ENCODE results near the gene C3.

Gene C3

DNA sequence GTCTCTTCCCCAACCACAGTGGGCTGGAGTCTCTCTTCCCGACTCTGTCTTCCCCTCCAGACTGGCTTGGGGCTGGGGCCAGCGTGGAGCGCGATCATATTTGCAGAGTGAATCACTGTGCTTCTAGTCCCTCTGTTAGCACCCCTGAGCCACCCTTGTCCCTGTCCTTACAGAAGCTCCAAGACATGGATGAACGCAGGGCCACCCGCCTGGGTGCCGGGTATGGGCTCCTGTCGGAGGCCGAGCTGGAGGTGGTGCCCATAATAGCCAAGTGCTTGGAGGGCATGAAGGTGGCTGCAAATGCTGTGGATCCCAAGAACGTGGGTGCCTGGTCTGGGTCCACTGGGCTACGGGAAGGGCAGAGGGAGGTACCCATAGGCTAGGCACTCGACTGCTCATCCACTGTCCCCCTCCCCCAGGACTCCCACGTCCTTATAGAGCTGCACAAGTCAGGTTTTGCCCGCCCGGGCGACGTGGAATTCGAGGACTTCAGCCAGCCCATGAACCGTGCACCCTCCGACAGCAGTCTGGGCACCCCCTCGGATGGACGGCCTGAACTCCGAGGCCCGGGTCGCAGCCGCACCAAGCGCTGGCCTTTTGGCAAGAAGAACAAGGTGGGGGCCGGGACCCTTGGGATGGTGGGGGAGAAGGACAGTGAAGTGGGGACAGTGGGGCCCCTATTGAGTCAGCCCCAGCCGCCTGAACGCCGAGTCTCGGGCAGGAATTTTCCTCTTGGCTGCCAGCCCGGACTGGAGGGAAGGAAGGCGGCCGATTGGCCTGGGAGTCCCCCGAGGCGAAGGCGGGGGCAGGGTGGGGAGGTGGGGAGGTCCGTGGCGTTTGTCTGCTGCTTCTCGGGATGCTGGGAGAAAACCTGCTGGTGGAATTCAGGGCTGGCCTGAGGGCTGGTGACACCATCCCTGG, 24.2 kb upstream of the C3 start:
- no peak for DNase-seq (ENCODE audit: low read depth)

DNA sequence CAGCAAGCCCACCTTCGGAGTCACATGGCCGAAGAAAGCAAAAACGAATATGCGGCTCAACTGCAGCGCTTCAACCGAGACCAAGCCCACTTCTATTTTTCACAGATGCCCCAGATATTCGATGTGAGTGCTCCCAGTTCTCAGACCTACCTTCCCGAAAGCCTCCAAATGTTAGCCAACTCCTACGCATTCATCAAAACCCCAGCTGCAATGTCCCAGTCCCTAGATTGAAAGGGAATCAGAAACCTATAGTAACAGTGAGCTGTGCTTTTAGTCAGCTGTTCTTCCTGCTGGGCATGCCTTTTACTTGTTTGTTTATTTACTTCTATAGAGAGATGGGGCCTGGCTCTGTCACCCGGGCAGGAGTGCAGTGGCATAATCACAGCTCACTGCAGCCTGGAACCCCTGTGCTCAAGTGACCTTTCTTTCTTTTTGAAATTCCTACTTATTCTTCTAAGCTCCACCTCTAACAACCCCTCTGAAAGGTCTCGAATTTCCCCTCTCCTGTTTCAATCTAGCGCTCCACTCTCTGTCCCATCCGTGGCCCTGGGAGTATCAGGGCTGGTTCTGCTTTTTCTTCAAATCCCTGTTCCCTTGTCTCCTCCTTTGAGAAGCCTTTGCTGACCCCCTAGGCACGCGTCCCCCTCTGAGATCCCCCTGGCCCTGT, 23.4 kb upstream of the C3 start:
- DNase-seq (ENCODE audit: low read depth): no peak

DNA sequence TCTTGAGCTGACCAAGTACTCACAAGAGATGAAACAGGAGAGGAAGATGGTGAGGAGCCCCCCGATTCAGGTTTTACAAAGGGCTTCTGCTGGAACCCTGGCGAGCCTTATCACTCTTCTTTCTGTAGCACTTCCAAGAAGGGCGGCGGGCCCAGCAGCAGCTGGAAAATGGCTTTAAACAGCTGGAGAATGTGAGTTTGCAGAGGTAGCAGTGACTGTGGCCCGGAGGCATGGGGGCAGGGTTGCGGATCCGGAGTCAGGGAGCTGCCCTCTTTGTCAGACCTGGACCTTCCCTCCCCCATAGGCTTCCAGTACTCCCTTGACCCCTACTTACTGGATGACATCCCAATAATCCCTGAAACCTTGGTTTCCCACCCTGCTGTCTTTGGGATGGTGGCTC, 22.6 kb upstream of the C3 start:
- DNase-seq (ENCODE audit: low read depth): no peak

DNA sequence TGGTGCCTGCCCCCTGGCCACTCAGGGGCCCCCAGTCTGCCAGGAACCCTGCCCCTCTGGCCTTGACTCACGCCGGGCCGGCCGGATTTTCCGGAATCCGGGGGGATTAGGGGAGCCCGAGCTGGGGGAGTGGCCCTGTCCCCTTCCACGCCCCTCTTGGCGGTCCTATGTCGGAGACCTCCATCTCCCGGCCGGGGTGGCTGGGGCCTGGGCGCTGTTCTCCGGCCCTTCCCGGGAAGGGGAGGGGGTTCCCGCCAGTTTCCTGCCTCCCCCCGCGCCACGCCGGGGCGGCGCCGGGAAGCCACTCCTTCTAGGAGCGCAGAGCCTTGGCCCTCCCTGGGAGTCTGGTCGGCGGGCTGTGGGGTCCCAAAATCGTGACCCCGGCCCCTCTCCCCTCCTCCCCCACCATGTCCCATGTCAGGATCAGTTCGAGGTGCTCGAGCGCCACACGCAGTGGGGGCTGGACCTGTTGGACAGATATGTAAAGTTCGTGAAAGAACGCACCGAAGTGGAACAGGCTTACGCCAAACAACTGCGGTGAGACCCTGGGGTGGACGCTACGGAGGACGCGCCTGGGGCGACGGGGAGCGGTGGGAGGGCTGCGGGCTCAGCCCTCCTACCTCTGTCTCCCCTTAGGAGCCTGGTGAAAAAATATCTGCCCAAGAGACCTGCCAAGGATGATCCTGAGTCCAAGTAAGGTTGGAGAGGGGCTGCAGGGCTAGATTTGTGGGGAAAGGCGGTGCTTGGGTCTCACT, 20.3 kb upstream of the C3 start:
- DNase-seq (ENCODE audit: low read depth): no peak

DNA sequence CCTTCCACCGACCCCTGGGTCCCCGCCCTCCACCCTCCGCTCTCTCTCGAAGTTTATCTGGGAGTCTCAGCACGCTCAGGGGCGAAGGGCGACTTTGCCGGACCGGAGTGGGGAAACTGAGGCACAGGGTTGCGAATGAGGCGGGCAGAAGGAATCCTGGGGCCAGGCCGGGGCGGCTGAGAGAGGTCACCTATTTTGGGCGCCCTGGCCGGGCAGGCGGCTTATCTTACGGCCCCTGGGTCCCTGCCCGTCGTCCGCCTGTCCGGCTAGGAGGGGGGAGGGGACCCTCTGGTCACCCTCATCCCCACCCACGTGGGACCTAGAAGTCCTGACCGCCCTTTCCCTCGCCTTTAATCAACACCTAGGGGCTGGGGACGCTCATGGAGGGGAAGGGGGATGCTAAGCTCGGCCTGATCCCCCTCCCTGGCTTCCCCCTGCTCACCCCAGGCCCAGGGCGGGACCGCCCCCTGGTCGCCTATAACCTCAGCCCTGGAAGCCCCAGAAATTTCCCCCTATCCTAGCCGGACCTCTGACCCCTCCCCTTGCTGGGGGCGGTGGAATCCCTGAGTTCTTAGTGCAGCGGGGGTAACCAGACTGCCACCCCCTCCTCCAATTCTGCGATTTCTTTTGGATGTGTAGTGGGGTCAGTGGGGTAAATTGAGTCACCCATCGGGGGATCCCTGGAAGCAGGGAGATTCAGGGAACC, 19.6 kb upstream of the C3 start:
- no peak for DNase-seq (ENCODE audit: low read depth)

DNA sequence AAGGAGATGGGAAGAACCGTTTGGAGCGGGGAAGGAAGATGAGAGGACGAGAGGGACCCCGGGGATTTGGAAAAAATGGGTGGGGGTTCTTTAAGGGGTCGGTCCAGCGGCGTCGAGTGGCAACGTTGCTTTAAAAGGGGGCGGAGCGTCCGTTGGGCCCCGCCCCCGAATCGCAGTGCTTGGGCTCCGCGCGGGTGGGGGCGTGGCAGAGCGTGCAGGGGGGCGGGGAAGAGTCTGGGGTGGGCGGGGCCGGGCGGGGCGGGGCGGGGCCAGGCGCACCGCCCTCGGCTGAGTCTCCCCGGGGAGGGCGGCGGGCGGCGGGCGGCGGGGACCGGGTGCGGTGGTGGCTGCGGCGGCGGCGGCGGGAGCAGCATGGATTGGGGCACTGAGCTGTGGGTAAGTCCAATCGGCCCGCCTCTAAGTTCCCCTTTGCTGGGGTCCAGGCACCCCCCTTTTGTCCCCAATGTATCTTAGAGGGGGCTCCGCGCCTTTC, 19.0 kb upstream of the C3 start, which contains the start of gene TRIP10:
Gene TRIP10 (plus strand): TSS at position 291 of the 493 bp plus-strand sequence. CDS start 82 bp downstream, at position 373.
- DNase-seq (ENCODE audit: low read depth): peak; percentile 66

DNA sequence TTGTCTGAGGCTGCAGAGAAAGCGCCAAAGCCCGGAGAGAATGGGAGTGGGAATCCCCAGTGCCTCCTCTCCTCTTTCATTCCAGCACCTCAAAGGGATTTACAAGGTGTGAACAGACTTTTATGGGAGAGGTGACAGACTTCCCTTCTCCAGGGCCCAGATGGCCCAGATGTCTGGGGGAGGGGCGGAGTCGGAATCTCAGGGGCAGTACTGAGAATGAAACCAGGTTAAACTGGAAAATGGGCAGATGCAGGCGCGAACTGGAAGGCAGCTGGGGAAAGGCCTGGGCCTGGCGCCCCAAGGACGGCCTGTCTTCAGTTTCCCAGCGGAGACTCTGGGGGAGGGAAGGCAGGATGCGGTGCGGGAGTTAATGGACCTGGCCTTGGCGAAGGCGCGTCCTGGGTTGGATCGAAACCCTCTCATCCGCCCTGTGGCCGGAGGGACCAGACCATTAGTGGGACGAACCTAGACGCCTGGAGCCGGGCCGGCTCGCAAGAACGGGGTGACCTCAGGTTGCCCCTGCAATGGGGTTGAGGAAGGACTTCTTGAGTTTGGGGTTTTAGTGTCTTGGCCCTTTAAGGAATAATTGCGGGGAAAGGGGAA, 18.4 kb upstream of the C3 start:
- DNase-seq (ENCODE audit: low read depth): no peak

DNA sequence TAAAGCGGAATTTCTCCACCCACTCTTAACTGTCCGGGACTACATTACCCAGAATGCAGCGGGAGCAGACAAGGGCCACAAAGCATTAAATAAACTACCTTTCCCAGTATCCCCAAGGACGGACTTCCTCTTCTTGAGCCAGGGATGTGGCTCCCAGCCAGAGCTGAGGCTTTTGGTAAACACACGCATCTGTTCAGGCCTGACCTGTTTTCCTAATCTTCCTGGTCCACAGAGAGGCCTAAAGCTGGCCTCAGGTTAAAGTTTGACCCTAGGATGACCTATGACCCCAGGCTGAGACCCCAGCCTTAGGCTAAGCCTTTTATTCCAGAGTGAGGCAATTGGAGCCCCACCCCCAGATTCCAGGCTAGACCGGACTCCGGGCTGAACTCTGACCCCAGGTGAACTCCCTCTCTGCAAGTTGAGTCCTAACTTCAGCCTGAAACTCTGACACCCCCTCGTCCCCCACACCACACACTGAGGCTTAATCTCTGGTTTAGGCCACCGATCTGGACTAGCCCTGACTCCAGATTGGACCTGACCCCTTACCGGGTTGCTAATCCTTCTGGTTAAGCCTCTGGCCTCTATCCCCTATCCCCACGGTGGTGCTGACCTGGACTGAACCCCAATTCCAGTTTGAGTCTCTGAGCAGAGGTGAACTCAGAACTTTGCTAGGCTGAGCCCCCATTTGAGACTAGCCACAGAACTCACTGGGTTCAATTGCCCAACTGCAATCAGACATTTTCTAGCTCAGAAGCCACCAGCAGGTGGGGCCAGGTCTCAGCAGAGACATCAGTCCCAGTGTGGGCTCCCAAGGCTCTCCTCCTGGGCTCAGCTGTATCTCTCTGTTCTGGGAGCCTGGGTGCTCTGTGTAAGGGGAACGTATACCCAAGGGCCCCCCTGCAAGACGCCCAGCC, 17.7 kb upstream of the C3 start:
- peak; percentile 55 for DNase-seq (ENCODE audit: low read depth)

DNA sequence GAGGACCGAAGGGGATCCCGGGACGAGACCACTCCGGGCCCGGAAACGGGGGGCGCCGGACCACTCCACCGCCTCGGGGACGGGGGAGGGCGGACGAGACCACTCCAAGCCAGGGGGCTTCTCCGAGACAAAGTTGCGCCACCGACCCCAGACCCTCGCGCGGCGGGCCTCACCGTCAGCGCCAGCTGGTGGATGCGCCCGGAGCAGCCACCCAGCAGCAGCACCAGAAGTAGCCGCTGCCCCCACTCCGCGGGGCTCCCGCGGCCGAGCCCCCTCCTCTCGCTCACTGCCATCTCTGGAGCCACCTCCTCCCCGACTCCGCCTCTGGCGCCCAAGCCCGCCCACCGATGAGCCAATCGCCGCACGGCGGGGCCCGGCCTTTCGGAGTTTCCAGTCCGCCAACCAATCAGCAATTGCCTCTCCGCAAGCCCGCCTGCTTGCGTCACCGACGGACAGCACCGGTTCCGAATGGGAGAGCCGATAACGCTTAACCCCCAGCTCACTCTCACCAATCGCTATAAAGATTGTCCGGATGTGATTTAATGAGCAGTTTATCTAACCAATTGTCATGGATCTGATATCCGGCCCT, 16.9 kb upstream of the C3 start, which contains the start of gene GPR108:
Gene GPR108 (minus strand): TSS at position 297 of the 589 bp plus-strand sequence. CDS start 4 bp downstream, at position 293.
- peak; percentile 99 for DNase-seq (ENCODE audit: low read depth)

DNA sequence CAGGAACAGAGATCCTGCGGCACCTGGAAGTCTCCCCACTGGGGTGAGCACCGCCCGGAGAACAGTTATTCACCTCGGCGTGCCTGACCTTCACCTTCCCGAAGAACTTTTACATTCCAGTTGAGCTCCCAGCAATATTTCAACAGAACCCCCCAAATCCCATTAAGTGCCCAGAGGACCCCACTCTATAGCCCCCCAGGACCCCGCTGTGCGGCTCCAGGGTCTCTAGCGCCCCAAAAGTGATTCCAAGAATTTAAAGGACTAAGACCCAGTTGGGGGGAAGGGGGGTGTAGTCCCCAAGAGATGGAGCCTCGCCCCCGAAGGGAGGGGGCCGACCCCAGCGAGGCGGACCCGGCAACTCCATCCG, 16.4 kb upstream of the C3 start:
- DNase-seq (ENCODE audit: low read depth): no peak

DNA sequence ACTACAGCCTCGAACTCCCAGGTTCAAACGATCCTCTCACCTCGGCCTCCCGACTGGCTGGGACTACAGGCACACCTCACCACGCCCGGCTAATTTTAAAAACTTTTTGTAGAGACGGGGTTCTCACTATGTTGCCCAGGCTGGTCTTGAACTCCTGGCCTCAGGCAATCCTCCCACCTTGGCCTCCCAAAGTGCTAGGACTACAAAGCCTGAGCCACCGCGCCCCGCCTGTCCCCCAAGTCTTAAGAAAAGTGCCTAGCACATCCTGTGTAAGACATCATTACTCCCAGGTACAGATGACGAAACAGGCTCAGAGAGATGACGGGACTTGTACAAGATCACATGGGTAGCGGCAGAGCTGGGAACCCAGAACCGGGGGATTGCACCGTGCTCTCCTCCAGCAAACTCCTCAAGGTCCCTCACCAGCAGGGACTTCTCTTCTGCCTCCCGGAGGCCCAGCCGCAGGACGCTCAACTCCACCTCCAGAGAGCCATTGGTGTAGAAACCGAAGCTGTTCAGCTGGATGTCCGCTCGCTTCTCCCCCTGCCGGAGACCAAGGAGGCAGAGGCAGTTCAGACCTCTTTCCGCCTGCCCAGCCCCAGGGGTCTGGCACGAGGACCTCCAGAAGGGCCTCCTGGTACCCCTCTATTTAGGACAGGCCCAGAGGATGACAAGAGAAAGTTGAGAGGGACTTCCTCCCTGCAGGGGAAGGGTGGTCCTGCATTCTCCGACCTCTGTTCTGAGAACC, 15.9 kb upstream of the C3 start:
- no peak for DNase-seq (ENCODE audit: low read depth)

DNA sequence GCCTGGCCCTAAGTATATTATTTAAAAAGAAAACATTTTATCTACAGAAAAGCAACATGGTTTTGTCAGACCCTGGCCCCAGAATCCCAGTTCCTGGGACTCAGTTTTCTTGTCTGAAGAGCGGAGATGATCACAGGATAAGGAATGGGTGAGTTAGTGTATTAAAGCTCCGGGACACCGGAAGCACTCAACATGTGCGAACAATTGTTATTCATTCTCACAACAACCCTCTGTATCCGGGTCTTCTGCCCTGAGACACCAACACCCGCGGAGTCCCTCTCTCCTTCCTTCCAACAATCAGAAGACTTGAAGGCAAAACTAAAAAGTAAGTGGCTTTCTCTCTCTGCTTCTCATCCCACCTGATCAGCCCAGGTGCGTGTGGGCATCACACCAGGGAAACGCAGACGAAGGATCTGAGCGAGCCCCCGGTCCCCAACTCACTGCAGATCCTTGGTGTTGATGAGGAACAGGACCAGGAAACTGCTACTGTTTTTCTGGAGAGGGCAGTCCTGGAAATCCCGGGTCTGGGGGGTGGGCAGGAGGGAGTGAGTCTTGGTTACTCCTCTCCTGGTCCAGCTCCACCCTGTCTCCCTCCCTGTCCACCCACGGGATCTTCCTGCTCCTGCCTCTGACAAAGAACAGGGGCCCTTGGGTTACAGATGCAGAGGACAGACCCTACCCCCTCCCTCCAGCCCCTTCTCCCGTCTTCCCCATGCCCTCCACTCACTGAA, 14.9 kb upstream of the C3 start:
- DNase-seq (ENCODE audit: low read depth): no peak

DNA sequence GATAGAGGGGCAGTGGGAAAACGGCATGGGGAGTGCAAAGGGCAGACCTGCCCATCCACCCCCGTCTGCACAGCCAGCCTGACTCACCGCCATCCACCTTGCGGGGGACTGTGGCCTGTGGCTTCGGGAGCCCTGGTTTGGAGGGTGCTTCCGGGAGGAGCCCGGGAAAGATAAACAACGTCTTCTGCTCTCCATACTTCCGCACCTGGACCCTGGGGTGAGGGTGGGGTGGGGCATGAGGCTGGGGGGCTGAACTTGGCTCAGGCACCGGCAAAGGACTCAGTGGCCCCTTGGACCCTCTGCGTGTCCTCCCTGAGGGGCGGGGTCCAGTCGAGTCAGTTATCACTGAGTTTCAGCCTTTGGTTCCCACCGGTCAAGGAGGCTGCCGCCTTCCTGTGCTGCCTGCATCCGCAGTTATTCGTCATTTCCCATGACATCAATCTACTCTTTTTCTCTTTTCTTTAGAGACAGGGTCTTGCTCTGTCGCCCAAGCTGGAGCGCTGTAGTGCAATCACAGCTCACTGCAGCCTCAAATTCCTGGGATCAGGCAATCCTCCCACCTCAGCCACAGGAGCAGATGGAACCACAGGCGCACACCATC, 13.7 kb upstream of the C3 start:
- no peak for DNase-seq (ENCODE audit: low read depth)

DNA sequence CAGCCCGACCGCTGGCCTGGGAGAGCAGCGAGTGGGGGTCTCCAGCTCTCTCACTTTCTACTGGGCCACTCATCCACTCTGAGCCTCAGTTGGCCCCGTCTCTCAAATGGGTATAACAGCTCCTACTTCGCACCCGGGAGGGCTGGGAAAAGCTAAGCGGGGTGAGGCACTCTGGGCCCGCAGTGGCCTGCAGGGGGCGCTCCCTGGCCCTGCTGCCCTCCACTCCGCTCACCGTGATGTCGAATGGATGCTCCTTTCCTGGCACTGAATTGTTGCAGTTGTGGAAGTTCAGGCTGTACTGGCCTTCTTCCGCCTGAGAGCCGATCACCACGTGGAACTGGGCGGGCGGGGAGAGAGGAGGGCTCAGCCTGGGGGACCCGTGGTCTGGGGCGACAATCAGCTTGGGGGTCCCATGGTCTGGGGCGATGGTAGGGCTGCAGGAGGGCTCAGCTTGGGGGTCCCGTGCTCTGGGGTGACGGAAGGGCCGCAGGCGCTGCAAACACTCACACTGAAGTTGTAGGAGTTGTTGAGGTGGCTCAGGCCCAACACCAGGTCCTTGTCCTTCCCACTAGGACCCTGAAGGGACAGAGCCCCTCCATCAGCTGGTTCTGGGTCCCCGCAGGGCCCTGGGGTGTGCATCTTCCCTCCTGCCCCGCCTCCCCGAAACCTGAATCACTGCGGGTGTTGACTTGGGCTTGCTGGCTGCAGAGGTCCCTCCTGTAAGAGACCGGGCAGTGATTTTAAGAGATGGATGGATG, 13.1 kb upstream of the C3 start:
- DNase-seq (ENCODE audit: low read depth): no peak

DNA sequence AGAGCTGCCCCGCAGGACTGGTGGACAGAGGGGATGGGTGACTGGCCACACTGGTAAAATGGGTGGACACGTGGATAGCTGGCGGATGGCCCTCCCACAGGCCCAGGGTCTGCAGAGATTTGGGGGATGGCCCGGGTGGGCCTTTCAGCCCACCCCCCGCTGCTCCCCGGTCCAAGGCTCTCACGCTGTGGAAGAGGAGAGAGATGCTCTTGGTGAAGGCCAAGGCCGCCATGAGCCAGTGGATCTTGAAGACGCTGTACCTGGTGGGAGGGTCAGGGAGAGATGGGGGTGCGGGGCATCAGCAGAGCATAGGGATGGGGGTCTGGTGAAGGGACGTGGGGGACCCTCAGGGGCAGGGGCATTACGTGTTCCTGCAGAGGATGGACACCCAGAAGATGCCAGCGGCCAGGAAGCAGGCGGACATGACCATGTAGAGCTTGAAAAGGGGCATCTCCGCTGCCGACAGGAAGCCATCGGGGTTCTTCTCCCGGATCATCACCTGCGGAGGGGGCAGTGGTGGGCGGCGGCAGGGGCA, 12.4 kb upstream of the C3 start:
- DNase-seq (ENCODE audit: low read depth): no peak

DNA sequence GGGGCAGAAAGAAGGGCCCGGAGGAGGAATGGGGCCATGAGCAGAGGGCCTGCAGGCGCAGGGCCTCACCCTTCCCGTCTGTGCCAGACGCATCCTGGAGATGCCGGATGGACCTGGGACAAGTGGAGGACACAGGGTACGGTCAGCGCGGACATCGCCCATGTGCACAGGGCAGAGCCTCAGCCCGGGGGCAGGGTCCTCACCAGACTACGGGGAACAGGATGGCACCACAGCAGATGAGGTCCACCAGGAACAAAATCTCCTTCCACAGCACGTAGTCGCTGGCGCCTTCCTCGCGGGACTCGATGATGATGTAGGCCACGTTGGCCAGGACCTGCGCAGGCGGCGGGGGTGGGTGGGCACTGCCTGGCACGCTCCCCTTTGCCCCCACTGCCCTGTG, 11.4 kb upstream of the C3 start:
- no peak for DNase-seq (ENCODE audit: low read depth)

Measured in stimulated activated CD8-positive, alpha-beta memory T cell treated with anti-CD3 and anti-CD28 coated beads, Interleukin-12 subunit alpha, Interleukin-12 subunit beta, amount 100 ng/mL, for 1 hour (primary cell).